HEK293 (cell line): ENCODE measurements around the gene ZBTB48.
A peak's percentile ranks its signal among the peaks of the same experiment; 100 is the strongest.

Source experiments
- CTCF ChIA-PET: fragments of 350-600 bp; formaldehyde crosslinking; extraction: SDS; loops from one replicate; lab custom pipeline; 2021; ENCODE audit warnings: antibody characterized with exemption; lab: Yijun Ruan, JAX
- POLR2A ChIA-PET: fragments of 300-600 bp; formaldehyde crosslinking; extraction: SDS; loops from one replicate; lab custom pipeline; 2020; ENCODE audit warnings: antibody characterized with exemption, inconsistent platforms; lab: Yijun Ruan, JAX
- H3K27ac ChIP-seq: fragments of 200-500 bp; sonication (Bioruptor generic); 2 replicates; pipeline ENCODE4 v1.5.1; 2014; ENCODE audit warnings: low read depth, low read length, control low read depth, inconsistent platforms; ENCODE audit errors: extremely low read depth
- H3K36me3 ChIP-seq, 2 experiments: fragments of 200-500 bp in 1 of 2; sonication (Bioruptor generic) in 1 of 2; 1 replicate in 1 of 2; 2 replicates in 1 of 2; pipeline ENCODE4 v1.5.1; 2014 to 2017; ENCODE audit warnings: inconsistent platforms in 2 of 2, low read length in 2 of 2; ENCODE audit not compliant: control insufficient read depth in 2 of 2, insufficient read depth in 1 of 2
- H3K4me1 ChIP-seq: fragments of 200-500 bp; sonication (Bioruptor generic); 2 replicates; pipeline ENCODE4 v1.5.1; 2014; ENCODE audit warnings: mild to moderate bottlenecking, low read length, inconsistent platforms; ENCODE audit not compliant: control insufficient read depth, insufficient read depth
- H3K4me3 ChIP-seq: 2 replicates; pipeline ENCODE4 v1.5.1; 2011; ENCODE audit warnings: low read depth, mild to moderate bottlenecking, control low read depth, low read length, moderate library complexity
- H3K9me3 ChIP-seq: fragments of 200-500 bp; sonication (Bioruptor generic); 2 replicates; pipeline ENCODE4 v1.5.1; 2014; ENCODE audit warnings: low read depth, low read length, inconsistent platforms; ENCODE audit not compliant: control insufficient read depth, insufficient read depth
- BCL11A ChIP-seq: fragments of 450-650 bp; formaldehyde crosslinking; IDR thresholded peaks from 2 replicates; pipeline ENCODE4 v1.5.1; 2016; ENCODE audit warnings: low read depth, missing biosample characterization, missing genetic modification characterization
- KLF1 ChIP-seq: fragments of 450-650 bp; formaldehyde crosslinking; IDR thresholded peaks from 2 replicates; pipeline ENCODE4 v1.5.1; 2016; ENCODE audit warnings: missing biosample characterization, missing genetic modification characterization
- OSR2 ChIP-seq: fragments of 450-650 bp; formaldehyde crosslinking; IDR thresholded peaks from 2 replicates; pipeline ENCODE4 v1.5.1; 2016; ENCODE audit warnings: missing biosample characterization, missing genetic modification characterization
- PRDM1 ChIP-seq: fragments of 450-650 bp; formaldehyde crosslinking; IDR thresholded peaks from 2 replicates; pipeline ENCODE4; 2016; ENCODE audit warnings: missing biosample characterization, missing genetic modification characterization
- SCRT1 ChIP-seq: fragments of 450-650 bp; formaldehyde crosslinking; IDR thresholded peaks from 2 replicates; pipeline ENCODE4 v1.5.1; 2016; ENCODE audit warnings: missing biosample characterization, missing genetic modification characterization, borderline replicate concordance
- SETDB1 ChIP-seq: IDR thresholded peaks from one replicate; pipeline ENCODE4 v1.6.1; 2017; ENCODE audit warnings: mild to moderate bottlenecking, low read length, moderate library complexity, mixed read lengths; ENCODE audit not compliant: insufficient read length
- TRIM28 ChIP-seq: IDR thresholded peaks from 2 replicates; pipeline ENCODE4 v1.6.1; 2011; ENCODE audit warnings: low read length, control low read depth, borderline replicate concordance
- ZNF146 ChIP-seq: fragments of 450-650 bp; formaldehyde crosslinking; IDR thresholded peaks from 2 replicates; pipeline ENCODE4 v1.5.1; 2016; ENCODE audit warnings: missing biosample characterization, missing genetic modification characterization
- ZNF157 ChIP-seq: fragments of 450-650 bp; formaldehyde crosslinking; IDR thresholded peaks from 2 replicates; pipeline ENCODE4 v1.5.1; 2016; ENCODE audit warnings: missing biosample characterization, missing genetic modification characterization
- ZNF426 ChIP-seq: fragments of 450-650 bp; formaldehyde crosslinking; IDR thresholded peaks from 2 replicates; pipeline ENCODE4 v1.5.1; 2017; ENCODE audit warnings: missing biosample characterization, missing genetic modification characterization, mild to moderate bottlenecking, inconsistent platforms, moderate library complexity
- ZNF501 ChIP-seq: fragments of 450-650 bp; formaldehyde crosslinking; IDR thresholded peaks from 2 replicates; pipeline ENCODE4 v1.5.1; 2016; ENCODE audit warnings: missing biosample characterization, missing genetic modification characterization
- ZNF514 ChIP-seq: fragments of 450-650 bp; formaldehyde crosslinking; IDR thresholded peaks from 2 replicates; pipeline ENCODE4 v1.5.1; 2016; ENCODE audit warnings: missing biosample characterization, missing genetic modification characterization
- ZNF701 ChIP-seq: fragments of 450-650 bp; formaldehyde crosslinking; IDR thresholded peaks from 2 replicates; pipeline ENCODE4 v1.5.1; 2016; ENCODE audit warnings: missing biosample characterization, missing genetic modification characterization
- ZNF768 ChIP-seq: fragments of 450-650 bp; formaldehyde crosslinking; IDR thresholded peaks from 2 replicates; pipeline ENCODE4 v1.5.1; 2018; ENCODE audit warnings: missing biosample characterization, mild to moderate bottlenecking, missing genetic modification characterization
- ZNF837 ChIP-seq: fragments of 450-650 bp; formaldehyde crosslinking; IDR thresholded peaks from 2 replicates; pipeline ENCODE4 v1.5.1; 2016; ENCODE audit warnings: missing biosample characterization, missing genetic modification characterization
- TF ChIP-seq, protein P1 (sequence below): fragments of 450-650 bp; formaldehyde crosslinking; IDR thresholded peaks from 2 replicates; pipeline ENCODE4 v1.5.1; 2017; ENCODE audit warnings: missing biosample characterization, mild to moderate bottlenecking, missing genetic modification characterization, moderate library complexity
- TF ChIP-seq, protein P2 (sequence below): fragments of 450-650 bp; formaldehyde crosslinking; IDR thresholded peaks from 2 replicates; pipeline ENCODE4 v1.5.1; 2016; ENCODE audit warnings: missing biosample characterization, missing genetic modification characterization
- TF ChIP-seq, protein P3 (sequence below): fragments of 450-650 bp; formaldehyde crosslinking; IDR thresholded peaks from 2 replicates; pipeline ENCODE4; 2016; ENCODE audit warnings: missing biosample characterization, missing genetic modification characterization
- TF ChIP-seq, protein P4 (sequence below): fragments of 450-650 bp; formaldehyde crosslinking; IDR thresholded peaks from 2 replicates; pipeline ENCODE4 v1.5.1; 2016; ENCODE audit warnings: missing biosample characterization, missing genetic modification characterization, borderline replicate concordance

ZBTB48 gene

DNA sequence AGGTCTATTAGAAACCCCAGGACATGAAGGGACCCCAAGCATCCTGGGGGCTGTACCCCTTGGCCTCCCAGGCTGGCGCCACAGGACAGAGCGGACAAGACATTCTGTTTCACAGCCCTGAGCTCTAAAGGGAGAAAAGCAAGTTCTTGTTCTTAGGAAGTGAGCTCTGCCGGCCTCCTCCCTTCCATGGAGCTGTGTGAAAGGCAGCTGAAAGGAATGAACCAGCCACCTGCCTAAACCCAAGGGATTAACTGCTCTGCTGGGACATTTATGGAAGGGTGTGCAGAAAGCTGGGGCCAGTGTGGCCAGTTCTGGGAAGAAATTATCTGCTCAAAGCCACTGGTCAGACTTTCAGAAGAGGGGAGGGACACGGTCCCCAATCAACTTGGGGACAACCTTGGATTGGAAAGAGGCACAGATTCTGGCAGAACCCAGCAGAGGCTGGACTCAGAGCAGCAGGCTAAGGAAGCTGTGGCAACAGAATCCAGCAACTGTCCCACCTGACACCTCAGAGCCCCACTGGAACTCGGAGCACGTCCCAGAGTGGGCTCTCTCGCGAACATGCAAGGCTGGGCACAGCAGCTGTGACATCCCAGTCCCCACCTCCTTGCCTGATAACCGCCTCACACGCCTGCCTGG, 20.7 kb downstream of the ZBTB48 start:
- H3K27ac ChIP-seq, result peak overlapping the region; percentile 0; the same call in 1 of the 2 replicates
- peak overlapping the region; percentile 58 for H3K4me3 ChIP-seq
- no peaks in the 10 kb centered on the region for H3K4me1 ChIP-seq
- H3K36me3 ChIP-seq, result peaks cover 3 to 47% of the 10 kb centered on the region in 2 experiments; a peak in 2 of 3 replicates
- ChIA-PET CTCF (interaction anchor here (0.6 to 1.0 kb wide), 3 partner anchors 46 to 151 kb away, joined by 3 to 5 read pairs (median 4); no protein-coding TSS in a partner anchor), POLR2A (interaction anchor here (0.6 to 1.6 kb wide), 5 partner anchors 12 to 67 kb away, joined by 3 to 13 read pairs (median 4); partner anchors contain the start of gene ZBTB48)
- TF ChIP-seq, protein P1, sequence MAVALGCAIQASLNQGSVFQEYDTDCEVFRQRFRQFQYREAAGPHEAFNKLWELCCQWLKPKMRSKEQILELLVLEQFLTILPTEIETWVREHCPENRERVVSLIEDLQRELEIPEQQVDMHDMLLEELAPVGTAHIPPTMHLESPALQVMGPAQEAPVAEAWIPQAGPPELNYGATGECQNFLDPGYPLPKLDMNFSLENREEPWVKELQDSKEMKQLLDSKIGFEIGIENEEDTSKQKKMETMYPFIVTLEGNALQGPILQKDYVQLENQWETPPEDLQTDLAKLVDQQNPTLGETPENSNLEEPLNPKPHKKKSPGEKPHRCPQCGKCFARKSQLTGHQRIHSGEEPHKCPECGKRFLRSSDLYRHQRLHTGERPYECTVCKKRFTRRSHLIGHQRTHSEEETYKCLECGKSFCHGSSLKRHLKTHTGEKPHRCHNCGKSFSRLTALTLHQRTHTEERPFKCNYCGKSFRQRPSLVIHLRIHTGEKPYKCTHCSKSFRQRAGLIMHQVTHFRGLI (tag by site-specific recombination), result 0 out of 2 replicates have a peak, but pooled peaks have one; percentile 77
- TF ChIP-seq, protein P2, sequence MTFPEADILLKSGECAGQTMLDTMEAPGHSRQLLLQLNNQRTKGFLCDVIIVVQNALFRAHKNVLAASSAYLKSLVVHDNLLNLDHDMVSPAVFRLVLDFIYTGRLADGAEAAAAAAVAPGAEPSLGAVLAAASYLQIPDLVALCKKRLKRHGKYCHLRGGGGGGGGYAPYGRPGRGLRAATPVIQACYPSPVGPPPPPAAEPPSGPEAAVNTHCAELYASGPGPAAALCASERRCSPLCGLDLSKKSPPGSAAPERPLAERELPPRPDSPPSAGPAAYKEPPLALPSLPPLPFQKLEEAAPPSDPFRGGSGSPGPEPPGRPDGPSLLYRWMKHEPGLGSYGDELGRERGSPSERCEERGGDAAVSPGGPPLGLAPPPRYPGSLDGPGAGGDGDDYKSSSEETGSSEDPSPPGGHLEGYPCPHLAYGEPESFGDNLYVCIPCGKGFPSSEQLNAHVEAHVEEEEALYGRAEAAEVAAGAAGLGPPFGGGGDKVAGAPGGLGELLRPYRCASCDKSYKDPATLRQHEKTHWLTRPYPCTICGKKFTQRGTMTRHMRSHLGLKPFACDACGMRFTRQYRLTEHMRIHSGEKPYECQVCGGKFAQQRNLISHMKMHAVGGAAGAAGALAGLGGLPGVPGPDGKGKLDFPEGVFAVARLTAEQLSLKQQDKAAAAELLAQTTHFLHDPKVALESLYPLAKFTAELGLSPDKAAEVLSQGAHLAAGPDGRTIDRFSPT, result no peak
- TF ChIP-seq ZNF426 (tag by site-specific recombination), result no peak
- no peaks in the 10 kb centered on the region for H3K9me3 ChIP-seq

DNA sequence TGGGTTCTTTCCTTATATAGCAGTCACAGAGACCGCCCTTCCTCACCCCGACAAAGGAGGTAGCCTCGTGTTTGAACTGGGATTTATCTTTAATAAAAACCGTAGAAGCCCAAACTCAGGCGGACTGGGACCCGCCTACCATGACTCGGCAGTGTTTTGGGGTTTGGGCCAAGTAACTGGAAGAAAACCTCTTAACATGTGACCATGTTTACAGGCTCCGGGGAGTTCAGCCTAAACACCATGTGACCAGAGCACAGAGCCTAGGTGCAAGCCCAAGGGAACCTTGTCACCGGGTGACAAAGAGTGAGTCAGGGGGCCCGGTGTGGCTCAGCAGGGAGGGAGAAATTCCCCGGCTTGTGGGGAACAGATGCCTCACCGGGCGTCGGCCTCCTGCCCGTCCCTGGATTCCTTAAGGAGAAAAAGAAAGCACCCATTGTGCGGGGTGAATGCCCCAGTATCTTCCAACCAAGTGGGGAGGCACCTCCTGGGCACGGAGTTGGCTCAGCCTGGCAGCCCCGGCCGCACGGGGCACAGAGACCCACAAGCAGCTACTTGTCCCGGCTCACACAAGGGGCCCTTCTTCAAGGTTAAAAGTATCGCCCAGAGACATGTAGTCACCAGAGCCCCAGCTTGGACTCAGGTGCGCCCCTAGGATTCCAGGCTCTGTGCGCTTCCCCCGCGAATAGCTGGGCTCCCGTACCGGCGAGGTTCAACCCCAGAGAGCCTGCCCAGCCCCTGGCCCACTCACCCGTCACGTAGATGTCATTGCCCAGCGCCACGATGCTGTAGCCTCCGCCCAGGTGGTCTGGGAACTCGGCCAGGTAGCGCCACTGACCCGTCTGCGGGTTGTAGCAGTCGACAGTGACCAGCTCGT, 21.5 kb downstream of the ZBTB48 start:
- peak overlapping the region; percentile 82; the same call in 1 of the 2 replicates for H3K27ac ChIP-seq
- H3K4me1 ChIP-seq, result no peaks in the 10 kb centered on the region
- ChIA-PET POLR2A (interaction anchor here (0.6 to 3.5 kb wide), 18 partner anchors 7 to 188 kb away, joined by 3 to 25 read pairs (median 4); partner anchors contain the start of genes NOL9, PHF13, TAS1R1 and THAP3), CTCF (interaction anchor here (1.4 to 1.6 kb wide), 2 partner anchors 46 kb away, joined by 3 to 4 read pairs; partner anchors contain the start of gene TAS1R1)
- peak overlapping the region; percentile 58 for H3K4me3 ChIP-seq
- peaks cover 0 to 40% of the 10 kb centered on the region in 2 experiments; a peak in 2 of 3 replicates for H3K36me3 ChIP-seq
- H3K9me3 ChIP-seq, result no peaks in the 10 kb centered on the region
- TF ChIP-seq OSR2 (tag by site-specific recombination), result no peak
- no peak for TF ChIP-seq SCRT1 (tag by site-specific recombination)
- no peak for TF ChIP-seq ZNF157 (tag by site-specific recombination)
- no peak for TF ChIP-seq ZNF768 (tag by site-specific recombination)
- no peak for TF ChIP-seq ZNF837 (tag by site-specific recombination)
- no peak for TF ChIP-seq ZNF514 (tag by site-specific recombination)
- peak; percentile 48 for TF ChIP-seq KLF1 (tag by site-specific recombination)
- TF ChIP-seq TRIM28, result no peak
- no peak for TF ChIP-seq PRDM1 (tag by site-specific recombination)
- TF ChIP-seq, protein P3, sequence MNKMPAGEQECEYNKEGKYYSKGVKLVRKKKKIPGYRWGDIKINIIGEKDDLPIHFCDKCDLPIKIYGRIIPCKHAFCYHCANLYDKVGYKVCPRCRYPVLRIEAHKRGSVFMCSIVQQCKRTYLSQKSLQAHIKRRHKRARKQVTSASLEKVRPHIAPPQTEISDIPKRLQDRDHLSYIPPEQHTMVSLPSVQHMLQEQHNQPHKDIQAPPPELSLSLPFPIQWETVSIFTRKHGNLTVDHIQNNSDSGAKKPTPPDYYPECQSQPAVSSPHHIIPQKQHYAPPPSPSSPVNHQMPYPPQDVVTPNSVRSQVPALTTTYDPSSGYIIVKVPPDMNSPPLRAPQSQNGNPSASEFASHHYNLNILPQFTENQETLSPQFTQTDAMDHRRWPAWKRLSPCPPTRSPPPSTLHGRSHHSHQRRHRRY (tag by site-specific recombination), result no peak
- no peak for TF ChIP-seq ZNF701 (tag by site-specific recombination)
- TF ChIP-seq BCL11A, result no peak
- TF ChIP-seq, protein P4, sequence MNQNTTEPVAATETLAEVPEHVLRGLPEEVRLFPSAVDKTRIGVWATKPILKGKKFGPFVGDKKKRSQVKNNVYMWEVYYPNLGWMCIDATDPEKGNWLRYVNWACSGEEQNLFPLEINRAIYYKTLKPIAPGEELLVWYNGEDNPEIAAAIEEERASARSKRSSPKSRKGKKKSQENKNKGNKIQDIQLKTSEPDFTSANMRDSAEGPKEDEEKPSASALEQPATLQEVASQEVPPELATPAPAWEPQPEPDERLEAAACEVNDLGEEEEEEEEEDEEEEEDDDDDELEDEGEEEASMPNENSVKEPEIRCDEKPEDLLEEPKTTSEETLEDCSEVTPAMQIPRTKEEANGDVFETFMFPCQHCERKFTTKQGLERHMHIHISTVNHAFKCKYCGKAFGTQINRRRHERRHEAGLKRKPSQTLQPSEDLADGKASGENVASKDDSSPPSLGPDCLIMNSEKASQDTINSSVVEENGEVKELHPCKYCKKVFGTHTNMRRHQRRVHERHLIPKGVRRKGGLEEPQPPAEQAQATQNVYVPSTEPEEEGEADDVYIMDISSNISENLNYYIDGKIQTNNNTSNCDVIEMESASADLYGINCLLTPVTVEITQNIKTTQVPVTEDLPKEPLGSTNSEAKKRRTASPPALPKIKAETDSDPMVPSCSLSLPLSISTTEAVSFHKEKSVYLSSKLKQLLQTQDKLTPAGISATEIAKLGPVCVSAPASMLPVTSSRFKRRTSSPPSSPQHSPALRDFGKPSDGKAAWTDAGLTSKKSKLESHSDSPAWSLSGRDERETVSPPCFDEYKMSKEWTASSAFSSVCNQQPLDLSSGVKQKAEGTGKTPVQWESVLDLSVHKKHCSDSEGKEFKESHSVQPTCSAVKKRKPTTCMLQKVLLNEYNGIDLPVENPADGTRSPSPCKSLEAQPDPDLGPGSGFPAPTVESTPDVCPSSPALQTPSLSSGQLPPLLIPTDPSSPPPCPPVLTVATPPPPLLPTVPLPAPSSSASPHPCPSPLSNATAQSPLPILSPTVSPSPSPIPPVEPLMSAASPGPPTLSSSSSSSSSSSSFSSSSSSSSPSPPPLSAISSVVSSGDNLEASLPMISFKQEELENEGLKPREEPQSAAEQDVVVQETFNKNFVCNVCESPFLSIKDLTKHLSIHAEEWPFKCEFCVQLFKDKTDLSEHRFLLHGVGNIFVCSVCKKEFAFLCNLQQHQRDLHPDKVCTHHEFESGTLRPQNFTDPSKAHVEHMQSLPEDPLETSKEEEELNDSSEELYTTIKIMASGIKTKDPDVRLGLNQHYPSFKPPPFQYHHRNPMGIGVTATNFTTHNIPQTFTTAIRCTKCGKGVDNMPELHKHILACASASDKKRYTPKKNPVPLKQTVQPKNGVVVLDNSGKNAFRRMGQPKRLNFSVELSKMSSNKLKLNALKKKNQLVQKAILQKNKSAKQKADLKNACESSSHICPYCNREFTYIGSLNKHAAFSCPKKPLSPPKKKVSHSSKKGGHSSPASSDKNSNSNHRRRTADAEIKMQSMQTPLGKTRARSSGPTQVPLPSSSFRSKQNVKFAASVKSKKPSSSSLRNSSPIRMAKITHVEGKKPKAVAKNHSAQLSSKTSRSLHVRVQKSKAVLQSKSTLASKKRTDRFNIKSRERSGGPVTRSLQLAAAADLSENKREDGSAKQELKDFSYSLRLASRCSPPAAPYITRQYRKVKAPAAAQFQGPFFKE (tag by site-specific recombination), result no peak
- TF ChIP-seq SETDB1, result no peak
- TF ChIP-seq ZNF501 (tag by site-specific recombination), result 0 out of 2 replicates have a peak, but pooled peaks have one; percentile 70
- no peak for TF ChIP-seq ZNF146 (tag by site-specific recombination)
